HepG2 (cell line): Measurements from ENCODE around the gene SP9. TPM values are rescaled to one million over a fixed set of nuclear protein-coding genes. Genes with fewer than 3 reads are reported as not detected.

ENCODE experiments used
- ZBTB34 ChIP-seq: sonication (generic); formaldehyde crosslinking; IDR thresholded peaks from 2 replicates; pipeline ENCODE4 v1.8.0; 2022; ENCODE audit warnings: mild to moderate bottlenecking, missing genetic modification reagents
- polyA plus RNA-seq, 8 experiments: library from polyadenylated mRNA; depleted of rRNA in 3 of 8; stranded (reverse) in 7 of 8; unstranded in 1 of 8; fragments of >200 nt; fragmentation: Illumina TruSeq in 4 of 8; extraction: Trizol in 4 of 8; gene quantifications; 2 replicates each; pipeline versions ENCODE4 v1.2.1 to v1.2.3, GENCODE V29; 2011 to 2016; ENCODE audit warnings: low read depth in 4 of 8, missing spikeins in 1 of 8, mixed read lengths in 1 of 8; ENCODE audit not compliant: insufficient read depth in 1 of 8
- total RNA-seq, 5 experiments: library from RNA; depleted of rRNA; stranded (reverse); fragments of >200 nt; fragmentation: Illumina TruSeq; extraction: Trizol; gene quantifications; 2 replicates each; pipeline ENCODE4 v1.2.3, GENCODE V29; 2016; ENCODE audit warnings: low read depth in 1 of 5
- TF ChIP-seq, protein P1 (sequence below): sonication (generic); formaldehyde crosslinking; conservative IDR thresholded peaks from 2 replicates; pipeline ENCODE4 v1.4.0; 2020; ENCODE audit warnings: mild to moderate bottlenecking, missing genetic modification reagents, moderate library complexity

Gene SP9
- total and polyA plus RNA-seq, 2 of the 13 experiments (the other 11 are each of a cell fraction or from before 2014, with no cell fraction given), result not detected

- TF ChIP-seq, protein P1, sequence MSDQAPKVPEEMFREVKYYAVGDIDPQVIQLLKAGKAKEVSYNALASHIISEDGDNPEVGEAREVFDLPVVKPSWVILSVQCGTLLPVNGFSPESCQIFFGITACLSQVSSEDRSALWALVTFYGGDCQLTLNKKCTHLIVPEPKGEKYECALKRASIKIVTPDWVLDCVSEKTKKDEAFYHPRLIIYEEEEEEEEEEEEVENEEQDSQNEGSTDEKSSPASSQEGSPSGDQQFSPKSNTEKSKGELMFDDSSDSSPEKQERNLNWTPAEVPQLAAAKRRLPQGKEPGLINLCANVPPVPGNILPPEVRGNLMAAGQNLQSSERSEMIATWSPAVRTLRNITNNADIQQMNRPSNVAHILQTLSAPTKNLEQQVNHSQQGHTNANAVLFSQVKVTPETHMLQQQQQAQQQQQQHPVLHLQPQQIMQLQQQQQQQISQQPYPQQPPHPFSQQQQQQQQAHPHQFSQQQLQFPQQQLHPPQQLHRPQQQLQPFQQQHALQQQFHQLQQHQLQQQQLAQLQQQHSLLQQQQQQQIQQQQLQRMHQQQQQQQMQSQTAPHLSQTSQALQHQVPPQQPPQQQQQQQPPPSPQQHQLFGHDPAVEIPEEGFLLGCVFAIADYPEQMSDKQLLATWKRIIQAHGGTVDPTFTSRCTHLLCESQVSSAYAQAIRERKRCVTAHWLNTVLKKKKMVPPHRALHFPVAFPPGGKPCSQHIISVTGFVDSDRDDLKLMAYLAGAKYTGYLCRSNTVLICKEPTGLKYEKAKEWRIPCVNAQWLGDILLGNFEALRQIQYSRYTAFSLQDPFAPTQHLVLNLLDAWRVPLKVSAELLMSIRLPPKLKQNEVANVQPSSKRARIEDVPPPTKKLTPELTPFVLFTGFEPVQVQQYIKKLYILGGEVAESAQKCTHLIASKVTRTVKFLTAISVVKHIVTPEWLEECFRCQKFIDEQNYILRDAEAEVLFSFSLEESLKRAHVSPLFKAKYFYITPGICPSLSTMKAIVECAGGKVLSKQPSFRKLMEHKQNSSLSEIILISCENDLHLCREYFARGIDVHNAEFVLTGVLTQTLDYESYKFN (CRISPR knock-in tag), result no peak
- no peak for TF ChIP-seq ZBTB34
These were observed 50.4 kb downstream of the SP9 start (continued) for GRCh38 chr2:174385201-174385600.

Other genes with a start within 250 kb of the SP9 start
- 241 and 333 TPM in 2 replicates for gene OLA1, start 86.4 kb upstream of the SP9 start, total RNA-seq (2016; rRNA removed; fragmentation: Illumina TruSeq; extraction: Trizol)
- 97.6 and 153 TPM in 2 replicates for gene OLA1, start 86.4 kb upstream of the SP9 start, polyA plus RNA-seq (2011; rRNA removed)
- 11.3 and 16.8 TPM in 2 replicates for gene SCRN3, start 60.8 kb downstream of the SP9 start, total RNA-seq (2016; rRNA removed; fragmentation: Illumina TruSeq; extraction: Trizol)
- gene SCRN3, start 60.8 kb downstream of the SP9 start, polyA plus RNA-seq (2011; rRNA removed), result 5.5 and 6.6 TPM in 2 replicates
- gene GPR155, start 152.1 kb downstream of the SP9 start, total RNA-seq (2016; rRNA removed; fragmentation: Illumina TruSeq; extraction: Trizol), result 0.04 and 0.15 TPM in 2 replicates
- 0.39 and 0.49 TPM in 2 replicates for gene GPR155, start 152.1 kb downstream of the SP9 start, polyA plus RNA-seq (2011; rRNA removed)